Ovary (tissue), 3 donors: ENCODE data around the gene WDR17.
"Not testable (repeated sequence)": the region's sequence is repeated elsewhere in the genome, so short reads cannot be mapped to it uniquely, and the experiment has no call there.

ENCODE experiments used
- EP300 ChIP-seq: sonication (generic); formaldehyde crosslinking; IDR thresholded peaks from one replicate; pipeline ENCODE4 v1.6.1; 2017; ENCODE audit warnings: antibody characterized with exemption
- POLR2A ChIP-seq: fragments of 450-650 bp; IDR thresholded peaks from one replicate; pipeline ENCODE4 v1.6.1; 2017; ENCODE audit warnings: antibody characterized with exemption, mild to moderate bottlenecking, moderate library complexity
- TF ChIP-seq, protein P1 (sequence below), 3 donors: fragments of 450-650 bp in 2 of 3; fragments of 200-600 bp in 1 of 3; IDR thresholded peaks; one replicate each; pipeline versions ENCODE4 v1.5.1 to v1.8.0; 2016 to 2022; ENCODE audit warnings: antibody characterized with exemption in 3 of 3, mild to moderate bottlenecking in 1 of 3
- donor health status: DM: no; HTN: no; CAD: no.

DNA sequence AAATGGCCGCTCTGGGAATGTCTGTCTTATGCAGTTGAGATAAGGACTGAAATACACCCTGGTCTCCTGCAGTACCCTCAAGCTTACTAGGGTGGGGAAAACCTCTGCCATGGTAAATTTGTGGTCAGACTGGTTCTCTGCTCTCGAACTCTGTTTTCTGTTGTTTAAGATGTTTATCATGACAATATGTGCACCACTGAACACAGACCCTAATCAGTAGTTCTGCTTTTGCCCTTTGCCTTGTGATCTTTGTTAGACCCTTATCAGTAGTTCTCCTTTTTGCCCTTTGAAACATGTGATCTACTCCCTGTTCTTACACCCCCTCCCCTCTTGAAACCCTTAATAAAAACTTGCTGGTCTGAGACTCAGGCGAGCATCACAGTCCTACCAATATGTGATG lies 146.7 kb downstream of the WDR17 start:
- TF ChIP-seq, protein P1, sequence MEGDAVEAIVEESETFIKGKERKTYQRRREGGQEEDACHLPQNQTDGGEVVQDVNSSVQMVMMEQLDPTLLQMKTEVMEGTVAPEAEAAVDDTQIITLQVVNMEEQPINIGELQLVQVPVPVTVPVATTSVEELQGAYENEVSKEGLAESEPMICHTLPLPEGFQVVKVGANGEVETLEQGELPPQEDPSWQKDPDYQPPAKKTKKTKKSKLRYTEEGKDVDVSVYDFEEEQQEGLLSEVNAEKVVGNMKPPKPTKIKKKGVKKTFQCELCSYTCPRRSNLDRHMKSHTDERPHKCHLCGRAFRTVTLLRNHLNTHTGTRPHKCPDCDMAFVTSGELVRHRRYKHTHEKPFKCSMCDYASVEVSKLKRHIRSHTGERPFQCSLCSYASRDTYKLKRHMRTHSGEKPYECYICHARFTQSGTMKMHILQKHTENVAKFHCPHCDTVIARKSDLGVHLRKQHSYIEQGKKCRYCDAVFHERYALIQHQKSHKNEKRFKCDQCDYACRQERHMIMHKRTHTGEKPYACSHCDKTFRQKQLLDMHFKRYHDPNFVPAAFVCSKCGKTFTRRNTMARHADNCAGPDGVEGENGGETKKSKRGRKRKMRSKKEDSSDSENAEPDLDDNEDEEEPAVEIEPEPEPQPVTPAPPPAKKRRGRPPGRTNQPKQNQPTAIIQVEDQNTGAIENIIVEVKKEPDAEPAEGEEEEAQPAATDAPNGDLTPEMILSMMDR (IDR thresholded peaks at IDR 0.05): not testable (repeated sequence)
- TF ChIP-seq POLR2A, EP300: not testable (repeated sequence)
